Measurements from ENCODE around the gene PDXDC1. TPM values are rescaled to one million over a fixed set of nuclear protein-coding genes. Genes with fewer than 3 reads are reported as not detected.
"Not testable (repeated sequence)": the region's sequence is repeated elsewhere in the genome, so short reads cannot be mapped to it uniquely, and the experiment has no call there.

Gene PDXDC1
- total RNA-seq, 2 experiments from 2014 or later: 64.0 to 75.0 TPM

- DNase-seq; H3K36me3 ChIP-seq (ENCODE audit: insufficient read depth, low read length); H3K27ac ChIP-seq (ENCODE audit: low read depth in 1 of 2, low read length in 2 of 2); H3K27me3 ChIP-seq (ENCODE audit: control insufficient read depth in 1 of 2, insufficient read depth in 2 of 2, low read length in 2 of 2); POLR2A ChIA-PET; H3K4me3 ChIP-seq (ENCODE audit: low read length); ATAC-seq (ENCODE audit: poor library complexity); intact Hi-C loops (cut with DNase I, micrococcal nuclease); H3K27me3 Mint-ChIP-seq; H3K27ac Mint-ChIP-seq; H3K4me3 Mint-ChIP-seq; H3K9me3 Mint-ChIP-seq; H3K4me1 ChIP-seq (ENCODE audit: insufficient read depth, low read length); H3K9me3 ChIP-seq (ENCODE audit: control insufficient read depth in 1 of 2, insufficient read depth in 1 of 2, low read length in 2 of 2): not testable (repeated sequence)
- CTCF ChIA-PET: interaction anchor here (0.6 kb wide), 1 partner anchor 1772 kb away, joined by 3 read pairs; no protein-coding TSS in a partner anchor
- peaks cover 38% of the 10 kb centered on the region for H3K36me3 Mint-ChIP-seq (ENCODE audit: low read depth)
- H3K4me1 Mint-ChIP-seq (ENCODE audit: low read depth): peaks cover 29% of the 10 kb centered on the region
These were observed 18.7 kb downstream of the PDXDC1 start for GRCh38 chr16:14993277-14994151.

- POLR2A ChIA-PET; H3K36me3 ChIP-seq (ENCODE audit: insufficient read depth, low read length); H3K9me3 ChIP-seq (ENCODE audit: control insufficient read depth in 1 of 2, insufficient read depth in 1 of 2, low read length in 2 of 2); H3K4me3 ChIP-seq (ENCODE audit: low read length); H3K4me1 ChIP-seq (ENCODE audit: insufficient read depth, low read length); DNase-seq; H3K4me3 Mint-ChIP-seq; ATAC-seq (ENCODE audit: poor library complexity); H3K27me3 ChIP-seq (ENCODE audit: control insufficient read depth in 1 of 2, insufficient read depth in 2 of 2, low read length in 2 of 2); H3K9me3 Mint-ChIP-seq; H3K27me3 Mint-ChIP-seq; H3K27ac Mint-ChIP-seq; H3K27ac ChIP-seq (ENCODE audit: low read depth in 1 of 2, low read length in 2 of 2); CTCF ChIA-PET; intact Hi-C loops (cut with DNase I, micrococcal nuclease): not testable (repeated sequence)
- H3K4me1 Mint-ChIP-seq (ENCODE audit: low read depth): peaks cover 20% of the 10 kb centered on the region
- peaks cover 46% of the 10 kb centered on the region for H3K36me3 Mint-ChIP-seq (ENCODE audit: low read depth)
These were observed 21.9 kb downstream of the PDXDC1 start for GRCh38 chr16:14996702-14997101.

GRCh38 chr16:14998300-14998699 is 23.5 kb downstream of the PDXDC1 start:
- POLR2A ChIA-PET; intact Hi-C loops (cut with DNase I, micrococcal nuclease); H3K9me3 Mint-ChIP-seq; H3K9me3 ChIP-seq (ENCODE audit: control insufficient read depth in 1 of 2, insufficient read depth in 1 of 2, low read length in 2 of 2); H3K4me3 Mint-ChIP-seq; H3K27me3 ChIP-seq (ENCODE audit: control insufficient read depth in 1 of 2, insufficient read depth in 2 of 2, low read length in 2 of 2); H3K27ac Mint-ChIP-seq; H3K4me3 ChIP-seq (ENCODE audit: low read length); CTCF ChIA-PET; H3K27me3 Mint-ChIP-seq; H3K4me1 ChIP-seq (ENCODE audit: insufficient read depth, low read length); DNase-seq; H3K27ac ChIP-seq (ENCODE audit: low read depth in 1 of 2, low read length in 2 of 2); ATAC-seq (ENCODE audit: poor library complexity); H3K36me3 ChIP-seq (ENCODE audit: insufficient read depth, low read length): not testable (repeated sequence)
- Mint-ChIP-seq H3K36me3 (ENCODE audit: low read depth) (peaks cover 38% of the 10 kb centered on the region), H3K4me1 (ENCODE audit: low read depth) (peaks cover 18% of the 10 kb centered on the region)

GRCh38 chr16:14999845-15000244 is 25.0 kb downstream of the PDXDC1 start:
- H3K27me3 Mint-ChIP-seq; H3K27ac ChIP-seq (ENCODE audit: low read depth in 1 of 2, low read length in 2 of 2); DNase-seq; H3K27me3 ChIP-seq (ENCODE audit: control insufficient read depth in 1 of 2, insufficient read depth in 2 of 2, low read length in 2 of 2); H3K4me1 Mint-ChIP-seq (ENCODE audit: low read depth); H3K27ac Mint-ChIP-seq; POLR2A ChIA-PET; CTCF ChIA-PET; H3K4me1 ChIP-seq (ENCODE audit: insufficient read depth, low read length); intact Hi-C loops (cut with DNase I, micrococcal nuclease); H3K9me3 ChIP-seq (ENCODE audit: control insufficient read depth in 1 of 2, insufficient read depth in 1 of 2, low read length in 2 of 2); ATAC-seq (ENCODE audit: poor library complexity); H3K4me3 Mint-ChIP-seq; H3K9me3 Mint-ChIP-seq; H3K36me3 ChIP-seq (ENCODE audit: insufficient read depth, low read length); H3K4me3 ChIP-seq (ENCODE audit: low read length): not testable (repeated sequence)
- peaks cover 47% of the 10 kb centered on the region for H3K36me3 Mint-ChIP-seq (ENCODE audit: low read depth)

GRCh38 chr16:15002448-15002847 is 27.6 kb downstream of the PDXDC1 start:
- DNase-seq; H3K27me3 ChIP-seq (ENCODE audit: control insufficient read depth in 1 of 2, insufficient read depth in 2 of 2, low read length in 2 of 2); H3K4me3 Mint-ChIP-seq; H3K27ac ChIP-seq (ENCODE audit: low read depth in 1 of 2, low read length in 2 of 2); CTCF ChIA-PET; intact Hi-C loops (cut with DNase I, micrococcal nuclease); ATAC-seq (ENCODE audit: poor library complexity); H3K9me3 ChIP-seq (ENCODE audit: control insufficient read depth in 1 of 2, insufficient read depth in 1 of 2, low read length in 2 of 2); H3K27me3 Mint-ChIP-seq; H3K27ac Mint-ChIP-seq; H3K4me3 ChIP-seq (ENCODE audit: low read length); H3K4me1 ChIP-seq (ENCODE audit: insufficient read depth, low read length); H3K4me1 Mint-ChIP-seq (ENCODE audit: low read depth); POLR2A ChIA-PET; H3K9me3 Mint-ChIP-seq: not testable (repeated sequence)
- H3K36me3 Mint-ChIP-seq (ENCODE audit: low read depth): peaks cover 68% of the 10 kb centered on the region
- peaks cover 11% of the 10 kb centered on the region for H3K36me3 ChIP-seq (ENCODE audit: insufficient read depth, low read length)

GRCh38 chr16:15005357-15006132 is 30.7 kb downstream of the PDXDC1 start:
- H3K27ac ChIP-seq (ENCODE audit: low read depth in 1 of 2, low read length in 2 of 2); H3K9me3 Mint-ChIP-seq; H3K27ac Mint-ChIP-seq; H3K4me1 Mint-ChIP-seq (ENCODE audit: low read depth); H3K27me3 ChIP-seq (ENCODE audit: control insufficient read depth in 1 of 2, insufficient read depth in 2 of 2, low read length in 2 of 2); H3K27me3 Mint-ChIP-seq; H3K4me1 ChIP-seq (ENCODE audit: insufficient read depth, low read length); CTCF ChIA-PET; ATAC-seq (ENCODE audit: poor library complexity); H3K9me3 ChIP-seq (ENCODE audit: control insufficient read depth in 1 of 2, insufficient read depth in 1 of 2, low read length in 2 of 2); H3K4me3 ChIP-seq (ENCODE audit: low read length); H3K4me3 Mint-ChIP-seq; DNase-seq; POLR2A ChIA-PET: not testable (repeated sequence)
- H3K36me3 ChIP-seq (ENCODE audit: insufficient read depth, low read length): peaks cover 12% of the 10 kb centered on the region
- intact Hi-C loops (cut with DNase I, micrococcal nuclease): loop anchor here in 1 of 2 experiments (1.0 kb wide), 1 partner anchor 14 kb away; no protein-coding TSS in a partner anchor
- peaks cover 73% of the 10 kb centered on the region for H3K36me3 Mint-ChIP-seq (ENCODE audit: low read depth)

Measured in CD4-positive, alpha-beta T cell (primary cell).